GM12865 (cell line): ENCODE measurements around the gene WWTR1.

ENCODE experiments used
- DNase-seq: peaks from one replicate; pipeline ENCODE4 v3.0.0; 2010; ENCODE audit warnings: low read depth
- H3K4me3 ChIP-seq: 2 replicates; pipeline ENCODE4 v1.5.1; 2011; ENCODE audit warnings: mild to moderate bottlenecking, low read depth, low read length, control low read depth
- TF ChIP-seq, protein P1 (sequence below): IDR thresholded peaks from 2 replicates; pipeline ENCODE4 v1.5.1; 2011; ENCODE audit warnings: low read length, control low read depth, low read depth, inconsistent platforms; ENCODE audit not compliant: insufficient read depth; ENCODE audit errors: missing control alignments

Gene WWTR1

DNA sequence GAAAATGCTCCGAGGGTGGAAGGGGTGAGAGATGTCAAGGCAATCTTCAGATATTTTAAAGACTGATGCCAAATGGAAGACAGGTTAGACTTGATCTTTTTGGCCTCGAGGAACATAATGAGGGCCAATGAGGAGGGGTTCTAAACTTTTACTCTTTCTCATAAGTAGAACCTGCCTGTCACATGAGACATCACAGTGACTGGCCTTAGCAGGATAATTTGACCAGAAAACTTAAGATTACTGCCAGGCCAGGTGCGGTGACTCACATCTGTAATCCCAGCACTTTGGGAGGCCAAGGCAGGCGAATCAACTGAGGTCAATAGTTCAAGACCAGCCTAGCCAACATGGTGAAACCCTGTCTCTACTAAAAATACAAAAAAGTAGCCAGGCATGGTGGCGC, 171.1 kb downstream of the WWTR1 start:
- H3K4me3 ChIP-seq, result no peak overlapping the region
- TF ChIP-seq, protein P1, sequence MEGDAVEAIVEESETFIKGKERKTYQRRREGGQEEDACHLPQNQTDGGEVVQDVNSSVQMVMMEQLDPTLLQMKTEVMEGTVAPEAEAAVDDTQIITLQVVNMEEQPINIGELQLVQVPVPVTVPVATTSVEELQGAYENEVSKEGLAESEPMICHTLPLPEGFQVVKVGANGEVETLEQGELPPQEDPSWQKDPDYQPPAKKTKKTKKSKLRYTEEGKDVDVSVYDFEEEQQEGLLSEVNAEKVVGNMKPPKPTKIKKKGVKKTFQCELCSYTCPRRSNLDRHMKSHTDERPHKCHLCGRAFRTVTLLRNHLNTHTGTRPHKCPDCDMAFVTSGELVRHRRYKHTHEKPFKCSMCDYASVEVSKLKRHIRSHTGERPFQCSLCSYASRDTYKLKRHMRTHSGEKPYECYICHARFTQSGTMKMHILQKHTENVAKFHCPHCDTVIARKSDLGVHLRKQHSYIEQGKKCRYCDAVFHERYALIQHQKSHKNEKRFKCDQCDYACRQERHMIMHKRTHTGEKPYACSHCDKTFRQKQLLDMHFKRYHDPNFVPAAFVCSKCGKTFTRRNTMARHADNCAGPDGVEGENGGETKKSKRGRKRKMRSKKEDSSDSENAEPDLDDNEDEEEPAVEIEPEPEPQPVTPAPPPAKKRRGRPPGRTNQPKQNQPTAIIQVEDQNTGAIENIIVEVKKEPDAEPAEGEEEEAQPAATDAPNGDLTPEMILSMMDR, result no peak
- DNase-seq, result no peak

DNA sequence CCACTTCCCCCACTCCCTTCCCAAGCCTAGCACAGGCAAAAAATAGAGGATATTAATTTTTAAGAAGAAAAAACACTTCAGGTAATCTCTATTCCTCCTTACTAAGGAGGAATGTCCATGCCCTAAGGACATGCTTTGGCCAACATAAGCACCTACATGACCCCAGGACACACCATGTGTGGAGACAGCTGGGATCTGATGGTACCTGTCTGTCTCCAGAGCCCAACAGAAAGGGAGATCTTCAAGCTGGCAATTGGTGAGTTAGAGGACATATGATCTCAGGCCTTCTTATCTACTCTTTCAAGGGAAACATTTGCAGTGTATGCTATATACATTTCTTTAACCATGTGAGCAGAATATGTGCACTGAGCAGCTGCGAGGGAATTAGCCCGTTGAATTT, 176.3 kb downstream of the WWTR1 start:
- TF ChIP-seq, protein P1, result no peak
- no peak for DNase-seq
- no peak overlapping the region for H3K4me3 ChIP-seq

DNA sequence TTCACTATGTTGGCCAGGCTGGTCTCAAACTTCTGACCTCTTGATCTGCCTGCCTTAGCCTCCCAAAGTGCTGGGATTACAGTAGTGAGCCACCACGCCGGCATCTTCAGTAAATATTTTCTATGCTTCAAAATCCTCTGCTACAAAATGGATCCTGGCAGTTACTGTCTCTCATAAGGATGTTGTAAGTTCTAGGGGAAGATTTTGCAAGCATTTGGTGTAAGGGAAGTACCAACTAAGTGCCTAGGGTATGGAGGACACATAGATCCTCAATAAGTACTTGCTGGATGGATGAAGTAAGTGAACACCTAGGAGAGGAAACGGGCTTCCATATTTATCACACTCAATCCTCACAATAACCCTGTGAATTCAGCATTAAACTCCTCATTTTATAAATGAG, 176.8 kb downstream of the WWTR1 start:
- DNase-seq, result no peak
- H3K4me3 ChIP-seq, result no peak overlapping the region
- TF ChIP-seq, protein P1, result no peak

DNA sequence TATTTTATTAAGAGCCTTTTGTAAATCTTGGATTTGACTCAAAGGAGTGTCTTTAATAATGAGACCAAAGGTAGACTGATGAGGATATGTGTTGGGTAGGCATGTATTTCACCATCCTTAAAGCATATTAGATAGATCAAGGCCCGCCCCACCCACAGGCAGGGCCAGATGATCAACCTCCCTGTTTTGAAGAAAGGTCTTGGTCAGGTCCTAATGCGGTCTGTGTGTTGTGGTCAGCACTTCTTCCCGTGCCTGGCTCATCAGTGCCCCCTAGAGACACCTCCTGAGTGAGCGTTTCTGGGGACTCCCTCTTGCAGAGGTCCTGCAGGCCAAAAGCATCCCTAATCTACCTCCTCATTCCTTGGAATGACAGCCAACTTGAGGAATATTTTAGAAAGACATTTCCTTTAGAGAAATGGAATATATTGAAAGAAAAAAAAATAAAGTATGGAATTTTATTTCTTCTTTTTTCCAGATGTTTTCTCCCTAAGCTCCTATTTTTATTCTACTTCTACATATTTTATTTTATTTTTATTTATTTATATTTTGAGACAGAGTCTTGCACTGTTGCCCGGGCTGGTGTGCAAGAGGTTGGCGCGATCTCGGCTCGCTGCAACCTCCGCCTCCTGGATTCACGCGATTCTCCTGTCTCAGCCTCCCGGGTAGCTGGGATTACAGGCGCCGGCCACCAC, 177.4 kb downstream of the WWTR1 start:
- no peak overlapping the region for H3K4me3 ChIP-seq
- TF ChIP-seq, protein P1, result peak; percentile 93
- DNase-seq, result peak; percentile 89

DNA sequence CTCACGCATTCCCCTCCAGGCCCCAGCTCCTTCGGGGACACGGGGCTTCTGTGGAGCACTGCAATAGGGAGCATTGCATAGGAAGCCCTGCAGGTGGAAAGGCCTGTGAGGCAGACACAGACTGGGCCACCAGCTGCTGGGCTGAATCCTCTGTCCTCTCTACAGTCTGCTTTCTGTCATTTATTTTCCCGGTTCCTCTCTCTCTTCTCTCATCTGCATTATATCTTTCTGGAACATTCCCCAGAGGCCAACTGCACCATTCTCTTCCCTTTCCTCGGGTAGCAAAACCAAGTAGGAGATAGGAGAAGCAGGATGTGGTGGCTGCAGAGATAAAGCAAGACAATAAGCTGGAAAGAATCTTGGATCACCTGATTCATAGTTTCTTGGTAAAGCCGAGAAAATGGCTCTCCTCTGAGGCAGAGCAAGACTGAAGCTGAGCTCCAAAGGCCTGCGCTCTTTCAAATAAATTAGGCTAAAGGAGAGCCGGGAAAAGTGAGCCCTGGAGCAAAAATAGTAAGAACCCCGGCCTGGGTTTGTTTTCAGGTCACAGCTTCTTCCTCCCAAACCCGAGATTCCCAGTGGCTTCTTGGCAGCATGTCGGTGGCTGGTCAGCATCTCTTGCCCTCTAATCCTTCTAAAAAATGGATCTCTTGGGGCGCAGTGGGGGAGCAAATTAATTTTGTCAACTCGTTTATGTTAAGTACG, 178.1 kb downstream of the WWTR1 start:
- H3K4me3 ChIP-seq, result no peak overlapping the region
- TF ChIP-seq, protein P1, result no peak
- DNase-seq, result no peak

DNA sequence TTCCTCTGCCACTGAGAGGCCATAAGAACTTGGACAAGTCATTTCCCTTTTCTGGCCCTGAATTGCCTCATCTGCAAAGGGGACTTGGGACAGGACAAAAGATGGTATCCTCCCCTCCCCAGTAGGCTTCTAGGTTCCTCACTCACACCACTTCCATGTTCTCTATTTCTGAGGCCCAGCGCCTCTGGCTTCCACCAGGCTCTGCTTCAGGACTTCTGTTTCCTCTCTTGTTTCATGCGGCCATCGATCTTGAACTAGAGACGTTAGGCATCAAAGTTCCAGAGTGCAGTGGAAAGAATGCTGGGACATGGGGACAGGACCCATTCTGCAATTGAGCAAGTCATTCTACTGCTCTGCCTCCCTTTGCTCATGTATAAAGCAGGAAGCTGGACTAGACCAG, 181.6 kb downstream of the WWTR1 start:
- no peak overlapping the region for H3K4me3 ChIP-seq
- no peak for DNase-seq
- TF ChIP-seq, protein P1, result no peak
